Measurements from ENCODE around the gene LCP1. TPM values are rescaled to one million over a fixed set of nuclear protein-coding genes. Genes with fewer than 3 reads are reported as not detected.

The LCP1 gene
- total and polyA plus RNA-seq, 2 of the 13 experiments (the other 11 are each of a cell fraction or from before 2014, with no cell fraction given), result 1.6 TPM

GRCh38 chr13:46109451-46109850, 72.5 kb downstream of the LCP1 start (continued):
- TF ChIP-seq, protein P1, sequence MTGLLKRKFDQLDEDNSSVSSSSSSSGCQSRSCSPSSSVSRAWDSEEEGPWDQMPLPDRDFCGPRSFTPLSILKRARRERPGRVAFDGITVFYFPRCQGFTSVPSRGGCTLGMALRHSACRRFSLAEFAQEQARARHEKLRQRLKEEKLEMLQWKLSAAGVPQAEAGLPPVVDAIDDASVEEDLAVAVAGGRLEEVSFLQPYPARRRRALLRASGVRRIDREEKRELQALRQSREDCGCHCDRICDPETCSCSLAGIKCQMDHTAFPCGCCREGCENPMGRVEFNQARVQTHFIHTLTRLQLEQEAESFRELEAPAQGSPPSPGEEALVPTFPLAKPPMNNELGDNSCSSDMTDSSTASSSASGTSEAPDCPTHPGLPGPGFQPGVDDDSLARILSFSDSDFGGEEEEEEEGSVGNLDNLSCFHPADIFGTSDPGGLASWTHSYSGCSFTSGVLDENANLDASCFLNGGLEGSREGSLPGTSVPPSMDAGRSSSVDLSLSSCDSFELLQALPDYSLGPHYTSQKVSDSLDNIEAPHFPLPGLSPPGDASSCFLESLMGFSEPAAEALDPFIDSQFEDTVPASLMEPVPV (CRISPR knock-in tag; IDR thresholded peaks at IDR 0.05), result no peak
- TF ChIP-seq MAZ (IDR thresholded peaks at IDR 0.05; ENCODE audit: borderline replicate concordance, low read depth, low read length), result no peak
- no peak for TF ChIP-seq MAZ (CRISPR knock-in tag; IDR thresholded peaks at IDR 0.05; ENCODE audit: low read depth)
- TF ChIP-seq KMT2B (CRISPR knock-in tag; IDR thresholded peaks at IDR 0.05), result no peak
- TF ChIP-seq ZNF674 (CRISPR knock-in tag; IDR thresholded peaks at IDR 0.05; ENCODE audit: low read depth), result no peak
- no peak for TF ChIP-seq E2F5 (CRISPR knock-in tag; conservative IDR thresholded peaks at IDR 0.05)
- TF ChIP-seq, protein P2, sequence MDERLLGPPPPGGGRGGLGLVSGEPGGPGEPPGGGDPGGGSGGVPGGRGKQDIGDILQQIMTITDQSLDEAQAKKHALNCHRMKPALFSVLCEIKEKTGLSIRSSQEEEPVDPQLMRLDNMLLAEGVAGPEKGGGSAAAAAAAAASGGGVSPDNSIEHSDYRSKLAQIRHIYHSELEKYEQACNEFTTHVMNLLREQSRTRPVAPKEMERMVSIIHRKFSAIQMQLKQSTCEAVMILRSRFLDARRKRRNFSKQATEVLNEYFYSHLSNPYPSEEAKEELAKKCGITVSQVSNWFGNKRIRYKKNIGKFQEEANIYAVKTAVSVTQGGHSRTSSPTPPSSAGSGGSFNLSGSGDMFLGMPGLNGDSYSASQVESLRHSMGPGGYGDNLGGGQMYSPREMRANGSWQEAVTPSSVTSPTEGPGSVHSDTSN (CRISPR knock-in tag; IDR thresholded peaks at IDR 0.05), result no peak
- TF ChIP-seq ELF1 (CRISPR knock-in tag; IDR thresholded peaks at IDR 0.05), result no peak; the same call in 1 of the 2 replicates
- no peak for TF ChIP-seq PRPF4 (IDR thresholded peaks at IDR 0.05; ENCODE audit: low read depth, low read length, poor library complexity, severe bottlenecking)
- no peak for TF ChIP-seq GABPA (IDR thresholded peaks at IDR 0.05; ENCODE audit: low read depth, low read length)
- no peak for TF ChIP-seq GABPA (CRISPR knock-in tag; IDR thresholded peaks at IDR 0.05; ENCODE audit: low read depth)
- TF ChIP-seq SUZ12 (IDR thresholded peaks at IDR 0.05; ENCODE audit: low read depth, low read length), result no peak
- TF ChIP-seq SMARCC2 (IDR thresholded peaks at IDR 0.05), result no peak
- no peak for TF ChIP-seq ZNF335 (CRISPR knock-in tag; IDR thresholded peaks at IDR 0.05)
- TF ChIP-seq, protein P3, sequence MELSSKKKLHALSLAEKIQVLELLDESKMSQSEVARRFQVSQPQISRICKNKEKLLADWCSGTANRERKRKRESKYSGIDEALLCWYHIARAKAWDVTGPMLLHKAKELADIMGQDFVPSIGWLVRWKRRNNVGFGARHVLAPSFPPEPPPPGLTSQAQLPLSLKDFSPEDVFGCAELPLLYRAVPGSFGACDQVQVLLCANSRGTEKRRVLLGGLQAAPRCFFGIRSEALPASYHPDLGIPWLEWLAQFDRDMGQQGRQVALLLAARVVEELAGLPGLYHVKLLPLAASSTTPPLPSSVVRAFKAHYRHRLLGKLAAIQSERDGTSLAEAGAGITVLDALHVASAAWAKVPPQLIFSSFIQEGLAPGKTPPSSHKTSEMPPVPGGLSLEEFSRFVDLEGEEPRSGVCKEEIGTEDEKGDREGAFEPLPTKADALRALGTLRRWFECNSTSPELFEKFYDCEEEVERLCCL (CRISPR knock-in tag; IDR thresholded peaks at IDR 0.05; ENCODE audit: borderline replicate concordance), result no peak
- no peak for TF ChIP-seq JUND (CRISPR knock-in tag; IDR thresholded peaks at IDR 0.05)
- no peak for TF ChIP-seq KLF16 (CRISPR knock-in tag; IDR thresholded peaks at IDR 0.05)
- TF ChIP-seq SMAD1 (CRISPR knock-in tag; IDR thresholded peaks at IDR 0.05; ENCODE audit: borderline replicate concordance, low read depth), result no peak; the same call in 1 of the 2 replicates
- peak; percentile 67 for TF ChIP-seq BCL6 (CRISPR knock-in tag; IDR thresholded peaks at IDR 0.05)
- no peak; the same call in 1 of the 2 replicates for TF ChIP-seq SKIL (CRISPR knock-in tag; IDR thresholded peaks at IDR 0.05; ENCODE audit: borderline replicate concordance)
- TF ChIP-seq MLLT10 (CRISPR knock-in tag; IDR thresholded peaks at IDR 0.05), result no peak
- no peak for TF ChIP-seq ZNF260 (CRISPR knock-in tag; IDR thresholded peaks at IDR 0.05; ENCODE audit: borderline replicate concordance, low read depth)
- TF ChIP-seq ZNF644 (CRISPR knock-in tag; IDR thresholded peaks at IDR 0.05; ENCODE audit: low read depth), result peak; percentile 81
- peak; percentile 89 for TF ChIP-seq HNF4A (CRISPR knock-in tag; IDR thresholded peaks at IDR 0.05)
